Prostate gland (tissue), 2 donors: ENCODE measurements around the gene TGFB1.

Source experiments
- POLR2A ChIP-seq: fragments of 450-650 bp; IDR thresholded peaks from one replicate; pipeline ENCODE4 v1.6.1; 2016; ENCODE audit warnings: antibody characterized with exemption, mild to moderate bottlenecking
- POLR2AphosphoS5 ChIP-seq: sonication (generic); formaldehyde crosslinking; IDR thresholded peaks from one replicate; pipeline ENCODE4 v1.6.1; 2017; ENCODE audit warnings: antibody characterized with exemption
- TF ChIP-seq, protein P1 (sequence below), 4 experiments: fragments of 200-600 bp in 2 of 4; fragments of 450-650 bp in 2 of 4; sonication (generic) in 2 of 4; IDR thresholded peaks; 1 replicate in 3 of 4; 2 replicates in 1 of 4; pipeline ENCODE4 v1.5.1; 2016 to 2019; ENCODE audit warnings: antibody characterized with exemption in 4 of 4, mild to moderate bottlenecking in 2 of 4, moderate library complexity in 2 of 4

DNA sequence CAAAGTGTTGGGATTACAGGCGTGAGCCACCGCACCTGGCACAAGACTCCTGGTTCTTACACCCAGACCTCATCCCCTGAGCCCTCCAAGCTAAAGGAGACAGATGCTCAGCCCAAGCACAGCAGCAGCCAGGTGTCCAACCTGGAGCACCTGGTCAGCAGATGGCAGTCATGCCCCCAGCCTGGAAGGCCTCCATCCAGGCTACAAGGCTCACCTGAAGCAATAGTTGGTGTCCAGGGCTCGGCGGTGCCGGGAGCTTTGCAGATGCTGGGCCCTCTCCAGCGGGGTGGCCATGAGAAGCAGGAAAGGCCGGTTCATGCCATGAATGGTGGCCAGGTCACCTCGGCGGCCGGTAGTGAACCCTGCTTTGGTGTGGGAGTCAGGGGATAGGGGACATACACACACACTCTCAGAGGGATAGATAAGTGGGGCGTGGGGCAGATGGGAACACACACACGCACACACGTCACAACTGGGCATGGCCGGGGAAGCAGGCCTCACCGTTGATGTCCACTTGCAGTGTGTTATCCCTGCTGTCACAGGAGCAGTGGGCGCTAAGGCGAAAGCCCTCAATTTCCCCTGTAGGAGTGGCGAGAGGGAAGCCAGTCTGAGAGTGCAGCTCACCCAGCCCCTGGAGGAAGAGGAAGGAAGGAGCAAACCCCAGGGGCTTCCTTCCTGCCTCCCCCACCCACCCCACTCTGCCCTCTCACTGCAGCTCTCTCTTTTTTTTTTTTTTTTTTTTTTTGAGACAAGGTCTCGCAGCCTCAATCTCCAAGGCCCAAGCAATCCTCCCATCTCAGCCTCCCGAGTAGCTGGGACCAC, 11.8 kb downstream of the TGFB1 start:
- TF ChIP-seq POLR2A: no peak
- TF ChIP-seq, protein P1, sequence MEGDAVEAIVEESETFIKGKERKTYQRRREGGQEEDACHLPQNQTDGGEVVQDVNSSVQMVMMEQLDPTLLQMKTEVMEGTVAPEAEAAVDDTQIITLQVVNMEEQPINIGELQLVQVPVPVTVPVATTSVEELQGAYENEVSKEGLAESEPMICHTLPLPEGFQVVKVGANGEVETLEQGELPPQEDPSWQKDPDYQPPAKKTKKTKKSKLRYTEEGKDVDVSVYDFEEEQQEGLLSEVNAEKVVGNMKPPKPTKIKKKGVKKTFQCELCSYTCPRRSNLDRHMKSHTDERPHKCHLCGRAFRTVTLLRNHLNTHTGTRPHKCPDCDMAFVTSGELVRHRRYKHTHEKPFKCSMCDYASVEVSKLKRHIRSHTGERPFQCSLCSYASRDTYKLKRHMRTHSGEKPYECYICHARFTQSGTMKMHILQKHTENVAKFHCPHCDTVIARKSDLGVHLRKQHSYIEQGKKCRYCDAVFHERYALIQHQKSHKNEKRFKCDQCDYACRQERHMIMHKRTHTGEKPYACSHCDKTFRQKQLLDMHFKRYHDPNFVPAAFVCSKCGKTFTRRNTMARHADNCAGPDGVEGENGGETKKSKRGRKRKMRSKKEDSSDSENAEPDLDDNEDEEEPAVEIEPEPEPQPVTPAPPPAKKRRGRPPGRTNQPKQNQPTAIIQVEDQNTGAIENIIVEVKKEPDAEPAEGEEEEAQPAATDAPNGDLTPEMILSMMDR (IDR thresholded peaks at IDR 0.05): no peak
- TF ChIP-seq POLR2AphosphoS5: no peak
